Lung (tissue), 12 donors: Measurements from ENCODE around the gene KPRP. TPM values are rescaled to one million over a fixed set of nuclear protein-coding genes. Genes with fewer than 3 reads are reported as not detected.

Experiments
- ATAC-seq: fragments of 200-7000 bp; cut with Tn5 transposase; one replicate; pipeline ENCODE4 v1.9.1; 2020; ENCODE audit warnings: moderate number of reproducible peaks; ENCODE audit not compliant: insufficient read depth, low FRiP score
- DNase-seq, 3 donors: peaks; one replicate each; pipeline ENCODE4 v3.0.0-alpha.2; 2013 to 2017
- H3K27ac ChIP-seq, 2 donors: one replicate each; pipeline ENCODE4 v1.5.1; 2013; ENCODE audit warnings: mild to moderate bottlenecking in 2 of 2, moderate library complexity in 2 of 2, control low read depth in 1 of 2, inconsistent platforms in 1 of 2, low read depth in 1 of 2, low read length in 1 of 2
- H3K27me3 ChIP-seq, 3 donors: one replicate each; pipeline ENCODE4 v1.5.1; 2013; ENCODE audit warnings: low read length in 2 of 3; ENCODE audit not compliant: control insufficient read depth in 3 of 3, insufficient read depth in 3 of 3
- H3K36me3 ChIP-seq, 4 donors: one replicate each; pipeline ENCODE4 v1.5.1; 2013; ENCODE audit warnings: low read length in 4 of 4, mild to moderate bottlenecking in 1 of 4, moderate library complexity in 1 of 4; ENCODE audit not compliant: control insufficient read depth in 4 of 4, insufficient read depth in 4 of 4
- H3K4me1 ChIP-seq, 5 donors: one replicate each; pipeline ENCODE4 v1.5.1; 2013; ENCODE audit warnings: low read length in 5 of 5, mild to moderate bottlenecking in 2 of 5, moderate library complexity in 1 of 5; ENCODE audit not compliant: control insufficient read depth in 5 of 5, insufficient read depth in 5 of 5
- H3K4me3 ChIP-seq: one replicate; pipeline ENCODE4 v1.5.1; 2013; ENCODE audit warnings: mild to moderate bottlenecking, control low read depth, moderate library complexity
- H3K9ac ChIP-seq, 2 donors: one replicate each; pipeline ENCODE4 v1.5.1; 2013; ENCODE audit warnings: low read length in 2 of 2, control low read depth in 1 of 2; ENCODE audit not compliant: insufficient read depth in 1 of 2
- H3K9me3 ChIP-seq, 4 donors: one replicate each; pipeline ENCODE4 v1.5.1; 2013; ENCODE audit warnings: low read length in 3 of 4, mild to moderate bottlenecking in 1 of 4, moderate library complexity in 1 of 4; ENCODE audit not compliant: control insufficient read depth in 4 of 4, insufficient read depth in 3 of 4
- WGBS, 2 donors: extraction: QIAGEN DNeasy Blood & Tissue Kit; methylation state at CpG; one replicate each; pipeline ENCODE4 v1.1.7; 2013; 5-methylcytosine and 5-hydroxymethylcytosine counted together
- polyA plus RNA-seq, 2 donors: library from polyadenylated mRNA; stranded (reverse); fragments of 200-250 nt; gene quantifications; one replicate each; pipeline ENCODE4 v1.2.1, GENCODE V29; 2013
- total RNA-seq, 2 donors: library from RNA; depleted of rRNA in 1 of 2; stranded (reverse); fragments of >200 nt in 1 of 2; gene quantifications; one replicate each; pipeline ENCODE4 v1.2.1, GENCODE V29; 2014 to 2021
- TF ChIP-seq, protein P1 (sequence below): IDR thresholded peaks from 2 replicates; pipeline ENCODE4 v1.5.1; 2012; ENCODE audit warnings: mild to moderate bottlenecking; ENCODE audit errors: control extremely low read depth, extremely low read depth
- donor health status: control.
- donor health status: control.
- donor health status: Bipolar disorder and iron deficiency.
- donor health status: healthy.
- donor health status: DM: yes; HTN: yes; CAD: no.

Gene KPRP
- total and polyA plus RNA-seq, 4 donors = not detected

DNA sequence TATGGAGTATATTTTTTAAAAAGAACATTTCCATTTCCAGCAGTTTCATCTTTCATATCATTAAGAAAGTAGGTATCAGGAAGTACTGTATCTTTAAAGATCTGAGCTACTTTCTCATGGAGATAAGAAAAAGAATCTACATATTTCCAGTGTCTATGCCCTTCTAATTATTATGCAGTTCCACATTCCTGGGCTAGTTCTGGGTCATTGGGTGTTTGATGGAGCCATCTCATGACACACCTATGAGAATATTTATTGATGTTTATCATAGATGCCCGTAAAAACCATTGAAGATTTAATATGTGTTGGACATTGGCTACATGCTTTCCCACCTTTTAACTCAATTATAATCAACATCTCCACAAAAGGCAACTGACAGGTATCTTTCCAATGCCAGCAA, 28.8 kb upstream of the KPRP start:
- TF ChIP-seq, protein P1, sequence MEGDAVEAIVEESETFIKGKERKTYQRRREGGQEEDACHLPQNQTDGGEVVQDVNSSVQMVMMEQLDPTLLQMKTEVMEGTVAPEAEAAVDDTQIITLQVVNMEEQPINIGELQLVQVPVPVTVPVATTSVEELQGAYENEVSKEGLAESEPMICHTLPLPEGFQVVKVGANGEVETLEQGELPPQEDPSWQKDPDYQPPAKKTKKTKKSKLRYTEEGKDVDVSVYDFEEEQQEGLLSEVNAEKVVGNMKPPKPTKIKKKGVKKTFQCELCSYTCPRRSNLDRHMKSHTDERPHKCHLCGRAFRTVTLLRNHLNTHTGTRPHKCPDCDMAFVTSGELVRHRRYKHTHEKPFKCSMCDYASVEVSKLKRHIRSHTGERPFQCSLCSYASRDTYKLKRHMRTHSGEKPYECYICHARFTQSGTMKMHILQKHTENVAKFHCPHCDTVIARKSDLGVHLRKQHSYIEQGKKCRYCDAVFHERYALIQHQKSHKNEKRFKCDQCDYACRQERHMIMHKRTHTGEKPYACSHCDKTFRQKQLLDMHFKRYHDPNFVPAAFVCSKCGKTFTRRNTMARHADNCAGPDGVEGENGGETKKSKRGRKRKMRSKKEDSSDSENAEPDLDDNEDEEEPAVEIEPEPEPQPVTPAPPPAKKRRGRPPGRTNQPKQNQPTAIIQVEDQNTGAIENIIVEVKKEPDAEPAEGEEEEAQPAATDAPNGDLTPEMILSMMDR = no peak

GRCh38 chr1:152735648-152736047, 22.2 kb upstream of the KPRP start:
- Histone ChIP-seq H3K9ac (no peak overlapping the region), H3K9me3 (peaks cover 0 to 2% (median 0%) of the 10 kb centered on the region in 4 donors), H3K36me3 (no peaks in the 10 kb centered on the region), H3K27me3 (no peaks in the 10 kb centered on the region), H3K4me3 (no peak overlapping the region), H3K4me1 (no peaks in the 10 kb centered on the region), H3K27ac (no peak overlapping the region)
- no peak for DNase-seq
- 21 to 24% methylated on average over 1 of the region's 1 CpG for WGBS, 2 donors
- ATAC-seq = no peak
- TF ChIP-seq, protein P1 = no peak

More for the DNA sequence above, 28.8 kb upstream of the KPRP start:
- WGBS, 2 donors = 80 to 87% methylated on average over 1 of the region's 1 CpG
- no peaks in the 10 kb centered on the region for H3K36me3 ChIP-seq
- DNase-seq = no peak
- H3K9me3 ChIP-seq = no peaks in the 10 kb centered on the region
- ATAC-seq = no peak
- H3K4me1 ChIP-seq = no peaks in the 10 kb centered on the region
- no peak overlapping the region for H3K27ac ChIP-seq
- no peak overlapping the region for H3K9ac ChIP-seq
- no peak overlapping the region for H3K4me3 ChIP-seq
- no peaks in the 10 kb centered on the region for H3K27me3 ChIP-seq

- ATAC-seq (no peak), DNase-seq (no peak)
- Histone ChIP-seq H3K9ac (no peak overlapping the region), H3K36me3 (no peaks in the 10 kb centered on the region), H3K4me1 (no peaks in the 10 kb centered on the region), H3K27me3 (no peaks in the 10 kb centered on the region), H3K4me3 (no peak overlapping the region), H3K9me3 (peaks cover 0 to 2% (median 0%) of the 10 kb centered on the region in 4 donors), H3K27ac (no peak overlapping the region)
- TF ChIP-seq, protein P1 = no peak
- 80 to 81% methylated on average over 5 of the region's 5 CpGs for WGBS, 2 donors
These were observed 19.8 kb upstream of the KPRP start for GRCh38 chr1:152737997-152738396.

GRCh38 chr1:152739841-152740240, 18.0 kb upstream of the KPRP start:
- no peak overlapping the region for H3K9ac ChIP-seq
- H3K4me1 ChIP-seq = no peaks in the 10 kb centered on the region
- TF ChIP-seq, protein P1 = no peak
- H3K36me3 ChIP-seq = no peaks in the 10 kb centered on the region
- WGBS, 2 donors = 84 to 92% methylated on average over 3 of the region's 3 CpGs
- H3K27ac ChIP-seq = no peak overlapping the region
- no peak for ATAC-seq
- no peaks in the 10 kb centered on the region for H3K27me3 ChIP-seq
- DNase-seq = no peak
- peaks cover 0 to 2% (median 0%) of the 10 kb centered on the region in 4 donors for H3K9me3 ChIP-seq
- H3K4me3 ChIP-seq = no peak overlapping the region
